IPS-NIHi11 (cell line): Measurements from ENCODE around the gene CCL28.
"Not testable (repeated sequence)": the region's sequence is repeated elsewhere in the genome, so short reads cannot be mapped to it uniquely, and the experiment has no call there.

Experiments
- DNase-seq: peaks from one replicate; pipeline ENCODE4 v3.0.0; 2012; ENCODE audit warnings: mixed read lengths, low spot score

CCL28 gene

DNA sequence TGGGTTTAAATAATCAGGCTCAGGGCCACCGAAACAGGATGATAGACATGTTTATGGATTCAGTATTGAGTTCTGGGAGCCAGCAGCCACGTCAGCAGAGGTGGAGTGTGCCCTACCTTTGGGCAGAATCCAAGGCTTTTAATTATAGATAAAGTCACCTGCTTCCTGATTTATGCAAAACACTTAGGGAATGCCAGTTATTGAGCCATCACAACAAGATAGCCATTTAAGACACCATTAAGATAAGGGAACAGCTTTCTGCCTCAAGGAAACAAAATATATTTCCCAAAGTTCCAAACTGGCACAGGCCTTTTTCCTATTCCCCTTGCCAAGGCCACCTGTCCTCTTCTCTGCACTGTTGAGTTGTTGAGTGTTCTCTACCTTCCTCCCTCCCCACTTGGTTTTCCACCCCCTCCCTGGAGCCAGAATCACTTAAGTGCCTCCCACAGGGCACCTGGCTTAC is 2.4 kb downstream of the CCL28 start:
- DNase-seq = no peak

DNA sequence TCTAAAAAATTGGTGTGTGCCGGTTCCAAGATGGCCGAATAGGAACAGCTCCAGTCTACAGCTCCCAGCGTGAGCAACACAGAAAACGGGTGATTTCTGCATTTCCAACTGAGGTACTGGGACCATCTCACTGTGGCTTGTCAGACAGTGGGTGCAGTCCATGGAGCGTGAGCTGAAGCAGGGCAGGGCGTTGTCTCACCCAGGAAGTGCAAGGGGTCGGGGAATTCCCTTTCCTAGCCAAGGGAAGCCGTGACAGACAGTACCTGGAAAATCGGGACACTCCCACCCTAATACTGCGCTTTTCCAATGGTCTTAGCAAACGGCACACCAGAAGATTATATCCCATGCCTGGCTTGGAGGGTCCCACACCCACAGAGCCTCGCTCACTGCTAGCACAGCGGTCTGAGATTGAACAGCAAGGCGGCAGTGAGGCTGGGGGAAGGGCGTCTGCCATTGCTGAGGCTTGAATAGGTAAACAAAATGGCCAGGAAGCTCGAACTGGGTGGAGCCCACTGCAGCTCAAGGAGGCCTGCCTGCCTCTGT is 9.6 kb downstream of the CCL28 start:
- DNase-seq = not testable (repeated sequence)

DNA sequence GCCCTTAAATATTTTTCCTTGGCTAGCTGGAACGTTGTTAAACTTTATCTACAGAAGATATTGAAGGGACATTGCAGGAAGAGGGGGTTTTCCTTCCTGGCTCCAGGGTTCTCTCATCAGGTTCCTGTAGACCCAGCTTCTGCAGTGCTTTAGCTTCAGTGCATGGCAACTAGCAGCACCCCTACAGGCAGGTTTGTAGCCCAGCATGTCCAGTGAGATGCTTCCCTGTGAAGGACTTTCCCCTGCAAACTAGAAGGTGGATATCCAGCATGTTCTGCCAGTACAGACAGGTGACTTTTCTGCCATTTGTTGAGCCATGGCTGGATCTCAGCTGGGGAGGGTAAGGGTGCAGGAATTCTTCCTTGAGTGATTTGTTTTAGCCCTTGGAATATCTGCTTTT is 10.4 kb downstream of the CCL28 start:
- peak; percentile 51 for DNase-seq

DNA sequence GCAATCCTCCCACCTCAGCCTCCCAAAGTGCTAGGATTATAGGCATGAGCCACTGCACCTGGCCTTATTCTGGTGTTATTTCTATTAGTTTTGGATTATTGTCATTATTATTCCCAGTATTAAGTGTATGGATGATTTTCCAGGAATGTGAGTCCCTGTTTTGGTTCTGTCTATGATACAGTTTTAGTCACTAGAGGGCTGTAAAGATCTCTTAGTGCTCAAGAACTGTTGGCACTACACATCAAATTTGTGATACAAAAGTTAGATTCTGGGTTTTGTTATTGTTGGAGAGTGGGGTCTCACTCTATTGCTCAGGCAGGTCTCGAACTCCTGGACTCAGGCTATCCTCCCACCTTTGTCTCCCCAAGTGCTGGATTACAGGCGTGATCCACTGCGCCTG is 12.1 kb downstream of the CCL28 start:
- DNase-seq = no peak

DNA sequence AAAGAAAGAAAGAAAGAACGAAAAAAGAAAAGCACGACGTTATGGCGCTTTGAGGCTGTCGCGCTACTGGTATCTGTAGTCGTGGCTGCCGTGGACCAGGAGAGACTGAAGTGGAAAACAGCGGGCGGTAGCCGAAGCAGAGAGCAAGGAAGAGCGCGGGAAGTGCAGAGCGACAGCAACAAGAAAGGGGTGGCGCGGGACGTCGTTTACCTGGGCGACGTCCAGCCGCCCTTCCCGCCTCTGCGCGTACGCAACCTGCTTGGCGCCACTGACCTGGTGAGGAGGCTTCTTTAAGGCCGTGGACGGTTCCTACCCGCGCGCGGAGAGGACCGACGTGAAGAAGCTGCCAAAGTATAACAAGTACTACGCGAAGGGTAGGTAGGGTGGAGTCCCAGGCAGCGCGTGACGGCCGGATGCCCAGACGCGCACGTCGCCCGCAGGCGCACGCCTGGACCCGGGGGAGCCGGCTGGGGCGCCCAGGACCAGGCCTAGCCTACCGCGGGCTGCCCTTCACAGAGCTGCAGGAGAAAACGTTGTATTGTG is 15.4 kb downstream of the CCL28 start:
- DNase-seq = peak; percentile 63

DNA sequence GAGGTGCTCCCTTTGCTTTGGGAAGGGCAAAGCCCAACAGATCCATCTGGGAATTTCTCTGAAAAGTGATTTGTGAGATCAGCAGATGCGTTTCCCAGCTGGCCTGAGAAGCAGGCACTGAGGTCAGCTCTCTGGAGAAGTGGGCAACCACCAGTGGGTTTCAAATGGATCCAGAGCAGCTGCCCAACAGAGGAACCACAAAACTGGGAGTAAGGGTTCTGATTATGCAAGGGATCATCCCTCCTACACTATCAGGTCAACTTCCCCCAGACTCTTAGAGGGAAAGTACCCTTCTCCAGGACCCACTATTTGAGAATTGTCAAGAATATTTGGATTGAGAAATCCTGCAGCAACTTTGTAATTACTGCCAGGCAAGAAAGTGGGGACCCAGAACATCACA is 21.7 kb downstream of the CCL28 start:
- no peak for DNase-seq

DNA sequence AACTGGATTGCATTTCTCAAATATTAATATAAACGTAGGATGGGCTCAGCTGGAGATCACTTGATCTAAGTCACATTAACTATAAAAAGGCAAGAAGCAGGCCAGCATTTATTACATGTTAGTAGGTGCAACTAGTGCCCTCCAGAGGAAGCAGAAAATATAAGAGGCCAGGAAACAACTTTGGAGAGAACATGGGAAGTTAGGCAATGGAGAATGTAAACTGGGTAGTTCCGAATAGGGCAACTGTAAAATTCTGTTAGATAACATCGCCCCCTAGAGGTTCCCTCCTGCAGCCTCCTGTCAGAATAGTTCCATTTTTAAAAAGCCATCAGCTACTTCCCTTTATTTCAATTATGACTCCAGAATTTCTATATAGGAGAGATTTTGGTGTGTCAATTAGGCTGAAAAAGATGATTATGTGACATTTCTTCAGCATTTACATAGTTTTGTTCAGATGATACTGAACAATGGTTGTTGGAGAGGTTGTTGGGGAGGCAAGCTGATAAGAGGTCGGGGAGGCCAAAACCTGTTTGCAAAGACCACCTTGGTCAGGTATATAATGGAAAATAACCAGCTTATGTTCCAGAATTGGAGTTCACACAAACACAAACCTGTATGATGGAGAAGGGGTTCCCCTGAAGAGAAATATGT is 22.4 kb downstream of the CCL28 start:
- DNase-seq = peak; percentile 85

DNA sequence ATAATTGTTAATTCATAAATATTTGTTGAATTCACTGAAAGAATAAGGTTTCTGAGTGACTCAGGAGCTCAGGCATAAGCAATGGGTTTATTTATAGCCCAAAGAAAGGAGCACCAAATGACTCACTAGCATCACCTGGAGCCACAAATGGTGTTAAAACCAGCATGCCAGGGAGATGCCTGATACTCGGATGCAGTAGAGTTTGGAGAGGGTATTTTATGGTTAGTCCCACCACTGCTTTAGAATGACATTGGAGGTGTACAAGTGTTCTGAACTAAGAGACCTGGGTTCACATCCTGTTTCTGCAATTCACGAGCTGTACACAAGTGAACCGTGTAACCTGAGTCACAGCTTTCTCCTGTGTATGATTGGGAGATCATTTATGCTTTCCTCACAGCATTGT is 25.2 kb downstream of the CCL28 start:
- no peak for DNase-seq

DNA sequence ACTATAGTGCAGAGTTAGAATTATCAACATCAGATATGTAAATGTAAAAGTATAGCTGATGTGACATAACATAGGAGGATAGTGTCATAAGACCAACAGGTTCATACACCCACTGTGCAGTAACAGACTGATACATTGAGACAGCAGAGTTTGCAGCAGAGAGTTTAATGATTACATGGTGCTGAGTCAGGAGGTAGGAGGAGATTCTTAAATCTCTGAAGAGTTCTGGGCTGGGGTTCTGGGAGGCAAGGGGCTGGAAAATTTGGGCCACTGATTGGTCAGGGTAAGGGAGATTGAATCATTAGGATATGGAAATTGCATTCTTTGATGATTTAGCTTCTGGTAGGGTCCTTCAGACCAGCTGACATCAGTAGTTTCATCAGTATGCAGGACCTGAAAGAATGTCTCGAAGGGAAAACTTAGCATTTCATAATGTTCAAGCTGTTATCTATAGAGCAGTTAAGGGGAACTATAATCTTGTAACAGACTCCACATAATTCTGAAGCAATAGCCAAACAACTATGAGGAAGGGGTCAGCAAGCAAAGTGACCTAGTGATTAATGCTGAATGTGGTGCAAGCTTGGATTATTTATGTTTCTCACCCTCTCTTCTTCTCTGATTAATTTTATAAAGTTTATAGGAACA is 35.6 kb downstream of the CCL28 start:
- DNase-seq = no peak

DNA sequence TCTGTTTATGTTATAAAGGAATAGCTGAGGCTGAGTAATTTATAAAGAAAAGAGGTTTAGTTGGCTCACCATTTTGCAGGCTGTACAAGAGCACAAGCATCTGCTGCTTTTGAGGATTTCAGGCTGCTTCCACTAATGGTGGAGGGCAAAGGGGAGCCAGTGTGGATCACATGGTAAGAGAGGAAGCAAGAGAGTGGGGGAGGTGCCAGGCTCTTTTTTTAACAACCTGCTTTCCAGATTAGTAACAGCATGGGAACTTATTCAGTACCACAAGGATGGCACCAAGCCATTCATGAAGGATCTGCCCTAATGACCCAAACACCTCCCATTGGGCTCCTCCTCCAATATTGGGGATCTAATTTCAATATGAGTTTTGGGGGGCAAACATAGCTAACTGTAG is 40.4 kb downstream of the CCL28 start:
- no peak for DNase-seq

DNA sequence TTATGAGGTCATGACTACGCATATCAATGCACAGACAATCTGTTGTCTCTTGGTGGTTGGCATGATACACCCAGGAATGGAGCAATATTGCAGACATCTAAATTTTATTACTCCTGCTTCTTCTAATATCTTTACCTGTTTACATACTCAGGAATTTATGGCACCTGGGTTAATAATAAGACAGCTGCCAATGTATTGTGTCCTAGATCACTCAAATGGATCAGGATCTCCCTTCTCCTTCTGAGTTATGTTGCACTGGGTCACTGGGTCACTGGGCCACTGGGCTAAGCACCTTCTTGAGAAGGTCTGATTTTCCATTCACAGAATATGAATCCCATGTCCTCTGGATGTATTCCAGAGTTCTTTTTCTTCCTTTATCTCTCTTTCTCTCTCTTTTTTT is 41.8 kb downstream of the CCL28 start:
- no peak for DNase-seq

DNA sequence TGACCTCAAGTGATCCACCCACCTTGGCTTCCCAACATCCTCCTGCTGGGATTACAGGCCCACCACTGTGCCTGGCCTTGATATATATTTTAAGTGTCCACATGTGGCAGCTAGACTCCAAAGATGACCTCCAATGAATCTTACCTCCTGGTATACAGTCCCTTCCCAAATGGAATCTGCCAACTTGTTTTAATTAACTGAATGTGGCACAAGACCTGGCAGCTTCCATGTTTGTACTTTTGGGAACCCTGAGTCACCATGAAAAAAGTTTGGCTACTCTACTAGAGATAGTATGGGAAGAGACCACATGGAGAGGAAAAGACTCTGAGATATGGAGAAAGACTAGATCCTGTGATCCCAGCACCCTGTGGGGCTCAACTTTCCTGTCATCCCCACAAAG is 42.5 kb downstream of the CCL28 start:
- no peak for DNase-seq

DNA sequence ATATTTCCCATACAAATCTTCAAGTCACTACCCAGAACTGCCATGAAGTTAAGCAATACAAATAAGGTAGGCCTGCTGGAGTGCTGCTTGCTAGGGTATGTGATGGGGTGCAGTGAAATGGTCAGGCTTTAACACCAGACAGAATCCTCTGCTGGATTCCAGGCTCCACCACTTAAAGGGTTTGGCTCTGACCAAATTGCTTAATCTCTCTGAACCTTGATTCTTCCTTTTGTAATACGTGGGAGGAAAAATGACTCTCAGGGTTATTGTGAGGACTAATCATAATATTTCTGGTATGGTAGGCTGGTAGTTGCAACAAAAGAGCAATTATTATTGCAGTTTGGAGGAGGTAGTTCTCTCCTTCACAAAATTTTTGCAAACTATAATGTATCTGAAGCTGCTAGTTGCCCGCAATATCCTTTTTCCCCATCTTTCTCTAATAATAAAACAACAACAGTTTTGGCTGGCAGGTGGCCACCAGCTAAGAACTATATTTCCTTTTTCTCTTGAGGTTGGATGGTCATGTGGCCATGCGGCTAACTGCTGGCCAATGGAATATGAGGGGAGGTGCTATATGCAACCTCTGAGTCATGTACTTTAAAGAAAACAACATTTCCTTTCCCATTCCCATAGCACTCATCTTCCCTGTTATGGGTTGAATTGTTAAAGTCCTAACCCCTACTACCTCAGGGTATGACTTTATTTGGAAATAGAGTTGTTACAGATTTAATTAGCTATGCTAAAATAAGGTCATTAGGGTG is 44.1 kb downstream of the CCL28 start:
- DNase-seq = no peak

DNA sequence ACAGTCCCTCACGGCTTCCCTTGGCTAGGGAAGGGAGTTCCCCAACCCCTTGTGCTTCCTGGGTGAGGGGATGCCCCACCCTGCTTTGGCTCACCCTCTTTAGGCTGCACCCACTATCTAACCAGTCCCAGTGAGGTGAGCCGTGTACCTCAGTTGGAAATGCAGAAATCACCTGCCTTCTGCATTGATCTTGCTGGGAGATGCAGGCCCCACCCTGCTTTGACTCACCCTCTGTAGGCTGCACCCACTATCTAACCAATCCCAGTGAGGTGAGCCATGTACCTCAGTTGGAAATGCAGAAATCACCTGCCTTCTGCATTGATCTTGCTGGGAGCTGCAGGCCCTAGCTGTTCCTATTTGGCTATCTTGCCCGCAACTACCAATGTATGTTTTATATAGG is 44.7 kb downstream of the CCL28 start:
- no peak for DNase-seq

DNA sequence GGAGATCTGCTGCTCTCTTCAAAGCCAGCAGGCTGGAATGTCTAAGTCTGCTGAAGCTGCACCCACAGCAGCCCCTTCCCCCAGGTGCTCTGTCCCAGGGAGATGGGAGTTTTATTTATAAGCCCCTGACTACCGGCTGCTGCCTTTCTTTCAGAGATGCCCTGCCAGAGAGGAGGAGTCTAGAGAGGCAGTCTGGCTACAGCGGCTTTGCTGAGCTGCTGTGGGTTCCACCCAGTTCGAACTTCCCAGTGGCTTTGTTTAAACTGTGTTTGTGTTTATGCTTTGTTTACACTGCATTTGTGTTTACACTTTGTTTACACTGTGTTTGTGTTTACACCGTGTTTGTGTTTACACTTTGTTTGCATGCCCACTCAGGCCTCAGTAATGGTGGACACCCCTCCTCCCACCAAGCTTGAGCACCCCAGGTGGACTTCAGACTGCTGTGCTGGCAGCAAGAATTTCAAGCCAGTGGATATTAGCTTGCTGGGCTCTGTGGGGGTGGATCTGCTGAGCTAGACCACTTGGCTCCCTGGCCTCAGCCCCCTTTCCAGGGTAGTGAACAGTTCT is 45.4 kb downstream of the CCL28 start:
- not testable (repeated sequence) for DNase-seq

DNA sequence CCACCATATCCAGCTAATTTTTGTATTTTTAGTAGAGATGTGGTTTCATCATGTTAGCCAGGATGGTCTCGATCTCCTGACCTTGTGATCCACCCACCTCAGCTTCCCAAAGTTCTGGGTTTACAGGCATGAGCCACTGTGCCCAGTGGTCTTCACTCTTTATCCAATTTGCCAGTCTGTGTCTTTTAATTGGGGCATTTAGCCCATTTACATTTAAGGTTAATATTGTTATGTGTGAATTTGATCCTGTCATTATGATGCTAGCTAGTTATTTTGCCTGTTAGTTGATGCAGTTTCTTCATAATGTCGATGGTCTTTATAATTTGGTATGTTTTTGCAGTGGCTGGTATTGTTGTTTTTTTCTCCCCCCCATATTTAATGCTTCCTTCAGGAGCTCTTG is 47.0 kb downstream of the CCL28 start:
- not testable (repeated sequence) for DNase-seq

DNA sequence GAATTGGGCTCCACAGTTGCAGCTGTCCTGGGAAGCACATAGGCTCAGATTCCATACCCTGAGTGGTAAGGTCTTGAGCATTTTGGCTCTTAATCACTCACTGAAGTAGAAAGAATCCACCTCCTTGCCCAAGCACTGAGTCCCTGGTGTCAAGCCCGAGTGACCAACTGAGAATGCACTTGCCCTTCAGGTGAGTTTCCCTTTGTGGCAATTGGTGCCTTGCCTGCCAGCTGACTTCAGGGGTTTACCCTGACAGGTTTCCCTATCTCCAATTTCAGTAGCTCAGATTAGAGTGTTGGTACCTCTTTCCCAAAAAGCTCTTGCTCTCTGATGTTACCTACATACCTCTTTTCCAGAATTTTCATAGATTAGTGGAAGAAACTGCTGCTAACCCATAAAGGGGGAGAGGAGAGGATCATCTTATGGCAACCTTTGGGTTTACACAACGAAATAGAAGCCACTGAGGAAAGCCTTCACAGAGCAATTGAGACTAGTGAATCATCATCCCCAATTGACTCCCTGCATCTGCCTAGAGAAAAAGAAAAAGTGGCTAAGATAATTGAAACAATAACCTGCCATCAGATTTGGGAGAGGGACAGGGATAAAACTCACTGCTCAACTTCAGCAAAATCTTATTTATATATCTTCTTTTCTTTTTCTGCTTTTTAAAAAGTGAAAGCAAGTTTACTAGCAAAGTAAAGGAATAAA is 48.6 kb downstream of the CCL28 start:
- DNase-seq = no peak

DNA sequence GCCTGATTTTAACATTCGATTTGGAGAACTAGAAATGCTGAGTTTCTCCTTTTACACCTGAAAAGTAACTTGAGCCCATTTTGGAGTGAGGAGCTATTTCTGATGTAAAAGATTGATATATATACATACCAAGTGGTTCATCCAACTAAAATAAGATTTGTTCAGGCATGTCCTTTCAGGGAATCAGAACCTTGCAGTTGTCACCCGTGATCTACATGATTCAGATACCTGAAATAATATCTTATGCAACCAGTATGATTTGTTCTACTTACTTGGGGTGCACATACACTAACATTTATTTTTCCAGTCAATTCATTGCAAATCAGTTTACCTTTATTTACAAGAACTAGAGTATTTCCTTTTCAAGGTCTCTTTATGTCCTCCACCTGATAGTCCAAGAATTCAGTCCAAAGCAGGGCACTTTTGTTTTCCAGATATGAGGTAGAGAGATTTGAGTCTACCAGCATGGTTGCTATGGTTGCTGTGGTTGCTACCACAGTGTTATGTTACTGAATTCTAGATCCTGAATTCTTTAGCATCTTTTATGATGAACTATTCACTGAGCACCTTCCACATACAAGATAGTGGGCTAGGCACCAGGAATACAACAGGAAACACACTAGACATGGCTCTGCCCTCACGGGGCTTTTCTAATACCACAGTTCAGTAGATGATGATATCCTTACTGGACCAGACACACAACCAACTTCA is 49.3 kb downstream of the CCL28 start:
- no peak for DNase-seq

DNA sequence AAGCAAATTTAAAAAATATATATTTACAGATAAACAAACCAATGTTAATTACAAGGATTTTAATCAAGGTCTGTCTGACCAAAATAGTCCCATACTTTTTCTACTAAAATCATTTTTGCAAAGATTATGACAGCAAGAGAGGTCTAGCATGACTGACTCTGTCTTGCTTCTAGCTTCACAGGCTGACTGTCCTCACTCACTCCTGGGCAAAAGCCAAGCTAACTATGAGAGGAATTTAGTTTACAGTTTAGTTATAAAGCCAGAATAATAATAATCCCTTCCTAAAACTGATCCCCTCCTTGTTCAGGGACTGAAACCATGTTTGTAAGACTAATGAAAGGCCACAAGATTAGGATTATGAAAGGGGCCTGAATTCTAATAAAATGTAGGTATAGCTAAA is 53.5 kb downstream of the CCL28 start:
- no peak for DNase-seq

DNA sequence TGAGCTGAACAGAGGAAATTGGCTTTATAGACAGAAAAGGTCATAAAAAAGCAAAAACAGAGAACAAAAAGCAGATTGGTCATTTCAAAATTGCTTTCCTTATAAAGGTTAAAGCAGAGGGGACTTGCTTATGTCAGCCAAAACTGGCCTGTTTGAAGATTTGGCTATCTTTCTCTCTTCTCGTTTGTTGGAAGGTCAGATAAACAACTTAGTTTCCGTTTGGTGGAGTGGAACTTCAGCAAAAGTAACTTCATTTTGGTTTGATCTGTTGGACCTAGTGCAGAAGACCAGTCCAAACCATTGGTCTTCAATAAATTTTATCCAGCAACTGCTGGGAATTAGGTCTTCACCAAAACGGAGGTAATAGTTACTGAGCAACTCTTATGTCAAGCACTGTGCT is 53.9 kb downstream of the CCL28 start:
- DNase-seq = no peak

DNA sequence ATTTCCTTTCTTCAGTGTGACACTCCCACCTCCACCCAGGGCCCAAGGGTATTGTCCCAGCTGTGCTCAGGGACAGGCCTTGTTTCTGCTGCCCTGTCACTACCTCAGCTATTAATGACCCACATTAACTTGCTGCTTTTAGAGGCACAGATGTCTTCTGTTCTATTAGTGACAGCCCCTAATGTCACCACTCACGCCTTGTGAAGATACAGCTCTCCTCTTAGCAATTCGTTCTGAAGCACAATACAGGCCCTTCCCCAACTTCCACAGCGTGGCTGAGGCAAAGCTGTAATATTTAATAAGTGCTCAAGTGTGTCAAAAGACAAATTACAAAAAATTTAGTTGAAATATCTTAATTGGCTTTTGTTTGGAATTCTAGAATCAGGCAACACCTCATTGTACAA is 54.3 kb downstream of the CCL28 start:
- no peak for DNase-seq
